H9 (cell line): Measurements from ENCODE around the gene MYH7. TPM values are rescaled to one million over a fixed set of nuclear protein-coding genes. Genes with fewer than 3 reads are reported as not detected.

Source experiments
- DNase-seq: peaks from one replicate; pipeline ENCODE4 v3.0.0-alpha.2; 2017
- H2AFZ ChIP-seq: one replicate; pipeline ENCODE4 v1.6.1; 2013; ENCODE audit warnings: mild to moderate bottlenecking, low read length, control low read depth, moderate library complexity
- H2AK5ac ChIP-seq: 2 replicates; pipeline ENCODE4 v1.6.1; 2013; ENCODE audit warnings: low read length, control low read depth, mixed read lengths; ENCODE audit not compliant: insufficient read length
- H2BK120ac ChIP-seq: one replicate; pipeline ENCODE4 v1.6.1; 2013; ENCODE audit warnings: low read depth, mild to moderate bottlenecking, low read length, control low read depth, inconsistent platforms; ENCODE audit not compliant: poor library complexity, severe bottlenecking
- H2BK12ac ChIP-seq: 2 replicates; pipeline ENCODE4 v1.6.1; 2013; ENCODE audit warnings: low read length, control low read depth, mixed read lengths, low read depth; ENCODE audit not compliant: insufficient read length
- H2BK15ac ChIP-seq: 2 replicates; pipeline ENCODE4 v1.6.1; 2013; ENCODE audit warnings: low read depth, low read length, control low read depth
- H2BK20ac ChIP-seq: one replicate; pipeline ENCODE4 v1.6.1; 2013; ENCODE audit warnings: low read depth, mild to moderate bottlenecking, low read length, control low read depth, inconsistent platforms; ENCODE audit not compliant: poor library complexity, severe bottlenecking
- H2BK5ac ChIP-seq: 2 replicates; pipeline ENCODE4 v1.6.1; 2013; ENCODE audit warnings: low read length, control low read depth, mixed read lengths; ENCODE audit not compliant: insufficient read length
- H3K14ac ChIP-seq: 2 replicates; pipeline ENCODE4 v1.6.1; 2013; ENCODE audit warnings: low read length, control low read depth; ENCODE audit not compliant: insufficient read depth
- H3K18ac ChIP-seq: 2 replicates; pipeline ENCODE4 v1.6.1; 2013; ENCODE audit warnings: low read depth, mild to moderate bottlenecking, mixed read lengths, low read length, control low read depth; ENCODE audit not compliant: insufficient read length
- H3K23ac ChIP-seq: 2 replicates; pipeline ENCODE4 v1.6.1; 2013; ENCODE audit warnings: low read length, control low read depth, mixed read lengths, low read depth; ENCODE audit not compliant: insufficient read length
- H3K23me2 ChIP-seq: 2 replicates; pipeline ENCODE4 v1.6.1; 2013; ENCODE audit warnings: low read depth, mild to moderate bottlenecking, mixed read lengths, low read length, control low read depth; ENCODE audit not compliant: insufficient read length, poor library complexity, severe bottlenecking
- H3K27ac ChIP-seq: 2 replicates; pipeline ENCODE4 v1.5.1; 2013; ENCODE audit warnings: low read length, control low read depth, mixed read lengths, low read depth; ENCODE audit not compliant: insufficient read length
- H3K27me3 ChIP-seq: 2 replicates; pipeline ENCODE4 v1.6.1; 2013; ENCODE audit warnings: low read length, control low read depth, inconsistent platforms; ENCODE audit not compliant: insufficient read depth
- H3K4ac ChIP-seq: 2 replicates; pipeline ENCODE4 v1.6.1; 2013; ENCODE audit warnings: low read depth, mild to moderate bottlenecking, control low read depth, inconsistent platforms, low read length, moderate library complexity
- H3K4me1 ChIP-seq: 2 replicates; pipeline ENCODE4 v1.6.1; 2013; ENCODE audit warnings: low read length, control low read depth, inconsistent platforms; ENCODE audit not compliant: insufficient read depth
- H3K4me2 ChIP-seq: 2 replicates; pipeline ENCODE4 v1.6.1; 2013; ENCODE audit warnings: low read length, control low read depth, mixed read lengths; ENCODE audit not compliant: insufficient read length, insufficient read depth
- H3K56ac ChIP-seq: 2 replicates; pipeline ENCODE4 v1.6.1; 2013; ENCODE audit warnings: low read depth, mild to moderate bottlenecking, mixed read lengths, low read length, control low read depth; ENCODE audit not compliant: insufficient read length
- H3K79me1 ChIP-seq: 2 replicates; pipeline ENCODE4 v1.6.1; 2013; ENCODE audit warnings: low read depth, mild to moderate bottlenecking, moderate library complexity, low read length, control low read depth, inconsistent platforms; ENCODE audit not compliant: insufficient read depth, poor library complexity, severe bottlenecking
- H3K79me2 ChIP-seq: 2 replicates; pipeline ENCODE4 v1.6.1; 2013; ENCODE audit warnings: low read length, control low read depth, inconsistent platforms; ENCODE audit not compliant: insufficient read depth
- H3K9ac ChIP-seq: 2 replicates; pipeline ENCODE4 v1.6.1; 2013; ENCODE audit warnings: low read length, control low read depth, mixed read lengths; ENCODE audit not compliant: insufficient read length; ENCODE audit errors: extremely low read depth
- H3K9me3 ChIP-seq: one replicate; pipeline ENCODE4 v1.6.1; 2013; ENCODE audit warnings: low read depth, low read length, inconsistent platforms; ENCODE audit not compliant: control insufficient read depth
- H3T11ph ChIP-seq: one replicate; pipeline ENCODE4 v1.6.1; 2013; ENCODE audit warnings: mild to moderate bottlenecking, low read length, control low read depth, inconsistent platforms
- H4K20me1 ChIP-seq: one replicate; pipeline ENCODE4 v1.6.1; 2013; ENCODE audit not compliant: control insufficient read depth, insufficient read length, insufficient read depth
- H4K5ac ChIP-seq: 2 replicates; pipeline ENCODE4 v1.6.1; 2013; ENCODE audit warnings: low read depth, mild to moderate bottlenecking, mixed read lengths, low read length, control low read depth; ENCODE audit not compliant: insufficient read length
- H4K8ac ChIP-seq: replicated peaks from 2 replicates; pipeline ENCODE4 v1.6.1; 2013; ENCODE audit warnings: low read length, control low read depth, mixed read lengths, low read depth; ENCODE audit not compliant: insufficient read length
- H4K91ac ChIP-seq: 2 replicates; pipeline ENCODE4 v1.6.1; 2013; ENCODE audit warnings: low read depth, mild to moderate bottlenecking, moderate library complexity, mixed read lengths, low read length, control low read depth; ENCODE audit not compliant: insufficient read length
- H3K27ac Mint-ChIP-seq, 3 experiments: 2 replicates in 2 of 3; 3 replicates in 1 of 3; pipeline ENCODE4 v1.8.0; 2020 to 2021; ENCODE audit warnings: mixed read lengths in 3 of 3, mild to moderate bottlenecking in 1 of 3, moderate library complexity in 1 of 3
- H3K27me3 Mint-ChIP-seq: 2 replicates; pipeline ENCODE4 v1.8.0; 2021; ENCODE audit warnings: low read depth, mild to moderate bottlenecking, moderate library complexity, mixed read lengths
- H3K36me3 Mint-ChIP-seq, 3 experiments: 2 replicates in 2 of 3; 3 replicates in 1 of 3; pipeline ENCODE4 v1.8.0; 2020 to 2021; ENCODE audit warnings: low read depth in 3 of 3, mixed read lengths in 3 of 3; ENCODE audit not compliant: insufficient read depth in 1 of 3
- H3K4me1 Mint-ChIP-seq, 2 experiments: 2 replicates each; pipeline ENCODE4 v1.8.0; 2020; ENCODE audit warnings: mixed read lengths in 2 of 2
- H3K4me3 Mint-ChIP-seq, 2 experiments: 2 replicates in 1 of 2; 3 replicates in 1 of 2; pipeline ENCODE4 v1.8.0; 2020 to 2021; ENCODE audit warnings: mild to moderate bottlenecking in 2 of 2, mixed read lengths in 2 of 2, moderate library complexity in 1 of 2
- H3K9me3 Mint-ChIP-seq, 2 experiments: 2 replicates in 1 of 2; 3 replicates in 1 of 2; pipeline ENCODE4 v1.8.0; 2020; ENCODE audit warnings: mild to moderate bottlenecking in 2 of 2, mixed read lengths in 2 of 2, moderate library complexity in 1 of 2
- CTCF ChIP-seq: fragments of 200-600 bp; sonication (generic); conservative IDR thresholded peaks from 3 replicates; pipeline ENCODE4 v1.8.0; 2021; ENCODE audit warnings: antibody characterized with exemption, mild to moderate bottlenecking
- total RNA-seq: library from RNA; stranded (reverse); gene quantifications from 2 replicates; pipeline ENCODE4 v1.2.1, GENCODE V29; 2021

MYH7 gene
- total RNA-seq, 1 experiment from 2014 or later = not detected

GRCh38 chr14:23460960-23461359 is 25.5 kb upstream of the MYH7 start:
- Histone ChIP-seq H3K56ac (no peak overlapping the region), H3K18ac (no peak overlapping the region), H3K9ac (no peak overlapping the region), H3K27ac (no peak overlapping the region), H3K4me1 (no peaks in the 10 kb centered on the region), H3T11ph (no peak overlapping the region), H3K23me2 (no peaks in the 10 kb centered on the region), H3K79me2 (no peaks in the 10 kb centered on the region), H3K4ac (no peak overlapping the region), H4K91ac (no peak overlapping the region), H3K79me1 (no peaks in the 10 kb centered on the region), H2BK5ac (no peak overlapping the region), H4K5ac (no peak overlapping the region), H2AFZ (no peak overlapping the region), H4K8ac (no peak overlapping the region), H3K27me3 (no peaks in the 10 kb centered on the region), H2AK5ac (no peak overlapping the region), H4K20me1 (no peaks in the 10 kb centered on the region), H3K23ac (no peak overlapping the region), H3K9me3 (no peaks in the 10 kb centered on the region), H3K4me2 (no peak overlapping the region), H2BK20ac (no peak overlapping the region), H3K14ac (no peak overlapping the region), H2BK120ac (no peak overlapping the region), H2BK15ac (no peak overlapping the region), H2BK12ac (no peak overlapping the region)
- Mint-ChIP-seq H3K27ac (no peak overlapping the region), H3K4me3 (no peak overlapping the region), H3K36me3 (no peaks in the 10 kb centered on the region), H3K9me3 (peaks cover 2 to 3% of the 10 kb centered on the region in 2 experiments; a peak in 3 of 5 replicates), H3K4me1 (peaks cover 0 to 4% of the 10 kb centered on the region in 2 experiments; a peak in 1 of 4 replicates), H3K27me3 (peaks cover 19% of the 10 kb centered on the region)
- no peak for DNase-seq
- peak; percentile 35; the same call in 2 of the 3 replicates for TF ChIP-seq CTCF
